Measurements from ENCODE around the gene DKK2.
"Not testable (repeated sequence)": the region's sequence is repeated elsewhere in the genome, so short reads cannot be mapped to it uniquely, and the experiment has no call there.

DKK2 gene

DNA sequence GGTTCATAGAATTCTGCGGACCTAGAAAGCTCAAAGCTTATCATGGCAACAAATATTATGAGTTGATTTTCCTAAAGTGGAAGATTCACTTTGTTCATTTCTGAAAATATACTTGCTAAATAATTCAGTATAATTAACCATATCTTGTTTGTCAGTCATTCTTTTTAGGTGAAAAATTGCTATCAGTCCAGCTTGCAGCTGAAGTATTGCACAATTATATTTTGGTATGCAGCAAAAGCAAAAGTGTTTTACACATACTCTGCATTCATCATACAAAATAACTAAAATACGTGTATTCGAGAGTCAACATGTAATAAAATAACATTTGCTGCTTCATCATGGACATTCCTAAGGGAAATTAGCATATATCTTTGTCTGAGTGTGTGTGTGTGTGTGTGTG, 24.8 kb downstream of the DKK2 start:
- DNase-seq = no peak

DNA sequence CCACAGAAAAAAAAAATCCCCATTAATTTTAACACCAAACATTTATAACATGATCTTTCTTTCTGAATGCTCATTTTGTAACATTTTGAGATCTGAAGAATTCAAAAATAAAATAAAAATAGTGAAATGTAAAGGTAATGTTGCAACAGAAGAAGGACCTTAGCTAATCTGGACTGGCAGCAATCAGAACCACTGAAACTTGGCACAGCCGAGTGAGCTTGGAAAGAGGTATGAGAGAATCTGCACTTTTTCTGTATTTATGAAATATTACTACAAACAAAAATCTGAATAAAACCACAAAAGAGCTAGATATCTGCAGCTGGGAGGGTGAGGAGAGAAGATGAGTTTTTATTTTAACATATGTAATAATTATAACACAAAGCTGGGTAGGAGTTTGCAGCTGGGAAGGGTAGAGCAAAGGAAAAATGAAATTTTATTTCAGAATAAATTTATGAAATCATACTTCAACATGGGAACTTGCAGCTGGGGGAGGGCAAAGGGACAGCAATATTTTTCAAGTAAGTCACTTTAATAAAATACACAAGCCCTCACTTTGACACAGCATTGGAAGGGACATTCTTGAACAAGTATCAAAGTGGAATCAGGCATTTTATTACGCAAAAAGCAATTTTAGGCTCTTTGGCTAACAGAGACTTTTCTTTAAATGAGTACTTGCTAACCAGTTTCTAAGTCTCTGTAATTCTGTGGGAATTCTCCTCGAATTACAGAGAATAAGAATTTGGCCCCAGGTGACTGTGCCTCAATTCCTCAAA, 26.7 kb downstream of the DKK2 start:
- no peak for DNase-seq

DNA sequence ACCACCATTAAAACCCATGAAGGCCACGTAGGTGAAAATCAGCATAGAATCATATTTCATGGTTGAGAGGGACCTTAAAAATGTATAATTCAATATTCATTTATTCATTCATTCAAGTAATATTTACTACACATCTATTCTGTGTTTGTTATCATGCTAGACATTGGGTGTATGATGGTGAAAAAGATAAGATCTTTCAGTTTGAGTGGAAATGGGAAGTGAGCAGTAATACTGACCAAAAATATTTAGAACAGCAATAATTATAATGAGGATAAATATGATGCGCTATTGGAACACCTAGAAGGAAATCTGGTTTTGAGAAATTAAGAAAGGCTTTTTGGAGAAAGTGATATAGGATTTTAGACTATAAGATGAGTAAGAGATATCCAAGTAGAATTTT, 28.0 kb downstream of the DKK2 start:
- no peak for DNase-seq

DNA sequence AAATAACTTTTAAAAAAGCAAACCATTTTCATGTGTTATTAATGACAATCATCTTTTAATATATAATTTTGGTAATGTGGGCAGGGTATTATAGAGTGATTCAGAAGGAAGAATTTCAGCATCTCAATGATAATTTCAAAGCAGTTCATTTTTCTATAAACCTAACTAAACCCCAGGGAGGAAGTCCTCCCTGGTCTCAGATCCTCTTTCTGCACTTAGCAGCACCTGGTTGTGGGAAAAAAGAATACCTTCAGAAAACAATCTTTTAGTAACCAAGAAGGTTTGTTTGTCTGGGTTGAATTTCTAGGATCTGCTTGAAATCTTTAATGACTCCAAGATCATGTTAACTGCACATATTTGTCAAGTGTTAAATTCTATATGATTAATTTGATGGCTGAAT, 29.9 kb downstream of the DKK2 start:
- no peak for DNase-seq

DNA sequence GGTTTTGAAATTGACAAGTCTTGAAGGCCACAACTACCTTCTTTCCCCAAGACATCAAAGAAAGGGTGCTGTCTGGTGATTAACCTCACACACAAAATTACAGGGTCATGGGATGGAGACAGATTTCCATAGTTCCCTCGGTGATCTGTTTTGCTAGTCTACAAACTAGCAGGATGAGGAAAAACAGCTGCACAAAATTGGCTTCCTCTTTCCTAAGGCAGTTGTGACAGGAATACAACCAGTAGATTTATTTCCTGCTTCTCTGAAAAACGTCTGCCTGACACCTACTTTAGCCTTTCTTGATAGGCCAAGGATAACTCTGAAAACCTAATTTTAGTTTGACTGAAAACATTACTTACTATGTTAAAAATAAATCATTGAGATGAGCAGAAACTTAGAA, 39.6 kb downstream of the DKK2 start:
- DNase-seq = no peak

DNA sequence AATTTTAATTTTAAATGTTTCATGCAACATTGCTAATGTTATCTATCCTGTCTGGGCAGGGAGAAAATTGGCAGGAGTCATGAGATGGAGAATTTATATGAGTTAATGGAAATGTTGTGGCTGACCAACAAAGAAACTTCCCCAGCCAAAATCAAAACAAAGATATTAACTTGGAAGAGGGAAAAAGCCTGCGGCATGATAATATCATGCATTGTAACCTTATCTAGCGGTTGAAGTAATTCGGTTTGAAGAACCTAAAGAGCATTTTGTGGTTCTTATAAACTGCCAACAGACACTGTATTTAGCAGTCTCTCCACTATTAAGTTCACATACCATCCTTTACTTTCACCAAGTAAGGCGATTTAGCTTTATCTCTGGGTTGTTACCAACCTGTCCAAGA, 42.3 kb downstream of the DKK2 start:
- no peak for DNase-seq

DNA sequence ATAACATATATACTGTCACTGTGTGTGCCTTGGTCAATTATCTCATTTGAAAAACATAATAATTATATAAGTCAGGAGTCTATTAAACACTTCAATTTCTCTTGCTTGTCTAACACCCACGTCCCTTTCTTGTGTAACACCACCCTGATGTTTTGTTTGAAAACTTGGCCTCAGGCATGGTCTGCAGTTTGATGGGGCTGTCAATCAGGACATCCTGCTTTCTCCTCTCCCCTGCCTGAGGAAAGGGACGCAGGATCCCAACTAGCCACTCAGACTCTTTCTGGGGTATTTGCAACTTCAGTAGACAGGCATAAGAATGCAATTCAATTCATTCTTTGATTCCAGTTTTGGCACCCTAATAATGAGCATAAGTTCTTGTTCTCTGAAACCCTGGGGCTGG, 48.8 kb downstream of the DKK2 start:
- DNase-seq = no peak

DNA sequence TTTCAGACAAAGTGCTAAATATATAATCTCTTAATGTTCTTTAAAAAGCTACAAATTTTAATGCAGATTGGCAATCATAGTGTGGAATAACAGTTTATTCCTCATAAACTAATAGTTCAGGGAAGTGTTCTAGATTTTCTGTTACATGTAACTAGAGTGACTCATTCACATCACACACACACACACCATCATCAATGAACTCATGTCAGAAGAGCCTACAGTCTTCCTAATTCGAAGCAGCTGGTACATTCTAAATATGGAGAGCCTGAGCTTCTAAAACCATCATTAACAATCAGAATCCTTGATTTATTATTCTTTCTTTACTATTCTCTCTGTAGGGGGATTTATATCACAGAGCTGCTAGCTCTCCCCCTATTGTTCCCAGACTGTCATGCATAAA, 49.6 kb downstream of the DKK2 start:
- no peak for DNase-seq

DNA sequence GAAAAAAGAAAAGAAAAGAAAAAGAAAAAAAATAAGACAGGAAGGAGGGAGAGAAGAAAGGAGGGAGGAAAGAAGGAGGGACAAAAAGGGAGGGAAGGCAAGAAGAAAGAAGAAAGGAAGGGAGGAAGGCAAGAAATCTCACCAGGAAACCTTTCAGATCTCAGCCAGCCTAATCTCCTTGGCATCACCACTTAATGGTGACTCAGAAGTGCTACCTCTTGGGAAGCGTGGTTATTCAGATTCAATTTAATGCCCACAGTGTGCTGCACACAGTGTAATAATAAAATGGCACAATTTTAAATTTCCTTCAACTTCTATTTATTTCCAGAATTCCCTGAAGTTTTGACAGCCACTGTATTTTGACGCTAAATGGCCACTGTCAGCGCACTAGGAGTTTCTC, 50.3 kb downstream of the DKK2 start:
- DNase-seq = no peak

DNA sequence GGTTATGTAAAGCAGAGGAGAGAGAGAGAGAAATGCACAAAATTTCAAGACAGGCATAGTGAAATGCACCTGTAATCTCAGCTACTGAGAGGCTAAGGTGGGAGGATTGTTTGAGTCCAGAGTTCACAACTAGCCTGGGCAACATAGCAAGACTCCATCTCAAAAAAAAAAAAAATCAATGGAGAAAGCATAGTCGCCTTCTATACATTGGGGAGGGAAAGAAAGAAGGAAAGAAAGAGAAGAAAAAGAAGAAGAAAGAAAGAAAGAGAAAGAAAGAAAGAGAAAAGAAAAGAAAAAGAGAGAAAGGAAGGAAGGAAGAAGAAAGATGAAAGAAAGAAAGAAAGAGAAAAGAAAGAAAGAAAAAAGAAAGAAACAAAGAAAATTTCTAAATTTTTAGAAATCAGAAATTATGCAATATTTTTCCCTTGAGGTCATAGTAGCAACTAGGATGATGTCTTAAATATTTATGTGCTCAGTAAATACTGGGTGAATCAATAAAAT, 53.4 kb downstream of the DKK2 start:
- no peak for DNase-seq

DNA sequence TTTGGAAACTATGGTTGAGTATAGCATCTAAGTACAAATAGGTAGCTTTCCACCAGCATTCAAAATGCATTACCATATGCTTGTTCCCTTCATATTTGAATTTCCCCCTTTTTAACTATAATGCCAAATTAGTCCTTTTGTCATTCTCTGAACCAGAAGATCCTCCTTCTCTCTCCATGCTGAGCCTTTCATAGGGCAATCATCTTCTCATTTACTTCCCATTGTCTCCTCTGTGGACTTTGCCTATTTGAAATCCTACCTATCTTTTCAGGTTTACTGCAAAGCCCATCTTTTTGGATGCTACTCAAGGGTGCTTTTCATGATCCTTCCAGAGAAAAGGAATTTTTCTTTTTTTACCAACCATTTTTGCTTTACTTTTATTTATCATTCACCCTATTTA, 54.7 kb downstream of the DKK2 start:
- DNase-seq = no peak

DNA sequence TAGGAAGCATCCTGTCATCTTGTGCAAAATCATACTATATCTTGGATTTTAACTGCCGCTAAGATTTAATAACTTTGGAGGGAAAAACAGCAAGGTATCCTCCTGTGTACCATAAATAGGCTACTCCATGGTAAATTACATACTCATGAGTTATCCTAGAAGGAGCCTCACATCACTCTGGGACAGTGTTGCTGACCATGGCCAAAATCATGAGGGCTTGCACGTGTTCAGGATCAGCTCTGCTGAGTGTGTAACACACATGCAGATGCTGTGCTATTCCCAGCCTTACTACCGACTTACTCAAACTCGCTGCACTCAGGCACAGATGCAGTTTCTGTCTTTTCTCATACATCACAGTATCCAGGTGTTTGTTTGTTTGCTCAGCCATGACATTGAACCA, 56.6 kb downstream of the DKK2 start:
- no peak for DNase-seq

DNA sequence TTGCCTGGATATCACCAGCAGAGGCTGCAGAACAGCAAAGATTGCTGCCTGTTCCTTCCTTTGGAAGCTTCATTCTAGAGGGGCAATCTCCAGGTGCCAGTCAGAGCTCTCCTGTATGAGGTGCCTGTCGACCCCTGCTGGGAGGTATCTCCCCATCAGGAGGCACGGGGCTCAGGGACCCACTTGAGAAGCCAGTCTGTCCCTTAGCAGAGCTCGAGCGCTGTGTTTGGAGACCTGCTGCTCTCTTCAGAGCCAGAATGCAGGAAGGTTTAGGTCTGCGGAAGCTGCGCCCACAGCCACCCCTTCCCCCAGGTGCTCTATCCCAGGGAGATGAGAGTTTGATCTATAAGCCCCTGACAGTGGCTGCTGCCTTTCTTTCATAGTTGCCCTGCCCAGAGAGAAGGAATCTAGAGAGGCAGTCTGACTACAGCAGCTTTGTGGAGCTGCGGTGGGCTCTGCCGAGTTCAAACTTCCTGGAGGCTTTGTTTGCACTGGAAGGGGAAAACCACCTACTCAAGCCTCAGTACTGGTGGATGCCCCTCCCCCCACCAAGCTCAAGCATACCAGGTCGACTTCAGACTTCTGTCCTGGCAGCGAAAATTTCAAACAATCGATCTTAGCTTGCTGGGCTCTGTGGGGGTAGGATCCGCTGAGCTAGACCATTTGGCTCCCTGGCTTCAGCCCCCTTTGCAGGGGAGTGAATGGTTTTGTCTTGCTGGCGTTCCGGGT, 57.9 kb downstream of the DKK2 start:
- no peak for DNase-seq

DNA sequence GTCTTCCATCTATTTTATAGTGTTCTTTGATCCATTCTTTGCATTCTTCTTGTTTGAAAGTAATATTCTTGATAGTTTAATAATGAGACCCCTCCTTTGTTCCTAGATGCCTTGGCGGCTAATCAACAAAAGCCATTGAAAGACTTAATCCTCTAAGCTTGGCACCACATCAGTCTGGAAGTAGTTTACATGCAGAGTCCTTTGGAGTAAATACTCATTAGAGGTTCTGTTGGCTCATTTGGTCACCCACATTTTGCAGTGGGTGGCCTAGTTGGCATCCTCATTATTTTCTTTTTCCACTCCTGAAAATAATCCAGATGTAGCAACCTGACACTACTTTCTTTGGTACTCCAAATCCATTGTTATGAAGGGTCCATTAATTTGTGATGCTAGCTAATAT, 64.5 kb downstream of the DKK2 start:
- DNase-seq = no peak

DNA sequence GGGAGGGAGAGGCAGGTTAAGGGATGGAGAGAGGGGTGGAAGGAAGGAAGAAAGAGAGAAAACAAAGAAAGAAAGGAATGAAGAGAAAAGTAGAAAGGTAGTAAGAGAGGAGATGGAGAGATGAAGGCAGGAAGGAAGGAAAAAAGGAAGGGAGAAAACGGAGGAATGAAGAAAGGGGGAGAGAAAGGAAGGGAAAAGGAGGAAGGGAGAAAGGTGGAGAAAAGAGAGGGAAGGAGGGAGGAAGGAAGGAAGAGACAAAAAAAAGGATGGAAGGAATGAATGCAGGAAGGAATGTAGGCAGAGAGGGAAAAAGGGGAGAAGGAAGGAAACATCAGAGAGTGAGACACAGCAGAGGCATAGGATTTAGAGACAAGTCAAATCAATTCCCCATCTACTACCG, 68.2 kb downstream of the DKK2 start:
- DNase-seq = no peak

DNA sequence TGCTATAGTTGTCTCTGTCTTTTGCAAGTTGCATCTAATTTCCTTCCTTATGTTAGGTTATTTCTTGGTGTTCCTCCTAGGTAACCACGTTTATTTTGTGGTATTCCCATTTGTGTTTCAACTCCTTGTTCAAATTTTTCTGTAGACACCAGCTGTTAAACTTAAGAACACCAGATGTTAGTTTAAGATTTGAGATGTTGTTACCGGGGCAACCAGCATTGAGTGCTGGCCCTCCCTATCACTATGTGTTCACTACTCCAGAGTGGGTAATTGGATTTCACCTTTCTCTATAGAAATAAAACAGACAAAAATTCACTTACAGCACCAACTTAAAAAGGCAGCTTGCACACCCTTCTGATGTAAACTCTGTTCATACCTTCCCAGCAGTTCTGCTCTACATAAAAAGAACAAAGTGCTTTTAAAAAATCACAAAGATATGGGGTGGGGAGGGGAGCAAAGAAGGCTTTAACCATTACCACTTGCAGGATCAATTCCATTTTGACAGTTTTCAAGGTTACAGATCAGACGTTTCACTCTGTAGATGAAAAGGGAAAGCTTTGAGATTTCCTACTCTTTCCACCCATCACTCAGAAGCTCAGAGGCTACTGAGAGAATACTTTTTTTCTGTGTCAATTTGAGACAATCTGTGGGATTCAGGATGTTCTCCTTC, 82.9 kb downstream of the DKK2 start:
- DNase-seq = no peak

DNA sequence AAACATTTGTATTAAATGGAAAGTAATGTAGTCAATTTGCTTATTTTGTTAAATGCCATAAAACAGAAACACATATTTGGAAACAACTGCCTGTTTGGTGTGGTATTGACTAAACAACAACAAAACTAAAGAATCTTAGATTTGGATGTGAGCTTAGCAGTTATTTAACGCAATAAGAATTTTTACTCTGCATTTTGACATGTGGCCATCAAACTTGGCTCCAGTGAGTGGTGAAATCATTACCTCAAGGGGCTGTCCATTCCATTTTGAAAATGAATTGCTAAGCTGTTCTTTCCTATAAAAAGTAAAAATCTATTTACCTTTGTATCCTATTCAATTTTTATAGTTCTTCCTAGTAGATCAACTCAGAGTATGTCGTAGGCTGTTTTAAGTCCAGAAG, 84.2 kb downstream of the DKK2 start:
- no peak for DNase-seq

DNA sequence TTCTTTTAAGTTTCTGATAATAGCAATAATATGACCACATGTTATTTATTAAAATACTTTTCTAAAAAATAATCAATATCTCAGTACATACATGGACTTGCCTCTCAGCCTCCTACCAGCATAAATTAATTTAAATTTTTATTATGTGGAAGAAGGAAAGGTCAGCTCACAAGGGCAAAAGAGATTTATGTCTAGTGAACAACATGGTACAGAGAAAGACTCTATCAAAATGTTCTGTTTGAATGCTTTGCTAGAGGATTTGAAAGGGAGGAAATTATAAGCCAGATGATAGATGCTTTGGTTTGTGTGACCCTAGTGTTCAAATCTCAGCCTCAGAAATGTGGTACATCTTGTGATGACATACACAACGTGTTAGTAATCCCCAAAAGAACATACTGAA, 94.3 kb downstream of the DKK2 start:
- no peak for DNase-seq

DNA sequence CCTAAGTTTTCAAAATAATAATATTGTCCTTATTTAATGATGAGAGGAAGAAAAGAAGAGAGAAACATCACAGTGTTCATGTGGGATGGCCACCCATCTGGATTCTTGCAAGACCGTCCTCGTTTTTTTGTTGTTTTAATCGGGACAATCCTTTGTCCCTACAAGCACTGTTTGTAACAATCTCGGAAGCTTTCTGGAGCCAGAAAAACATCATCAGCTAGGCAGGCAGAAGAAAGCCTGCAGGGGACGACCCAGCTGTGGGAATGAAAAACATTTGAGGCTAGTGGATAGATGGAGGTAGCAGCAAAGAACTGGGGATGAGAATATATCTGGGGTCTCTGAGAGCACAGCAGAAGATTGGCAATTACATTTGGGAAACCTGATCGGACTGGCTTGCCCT, 105.6 kb downstream of the DKK2 start:
- no peak for DNase-seq

DNA sequence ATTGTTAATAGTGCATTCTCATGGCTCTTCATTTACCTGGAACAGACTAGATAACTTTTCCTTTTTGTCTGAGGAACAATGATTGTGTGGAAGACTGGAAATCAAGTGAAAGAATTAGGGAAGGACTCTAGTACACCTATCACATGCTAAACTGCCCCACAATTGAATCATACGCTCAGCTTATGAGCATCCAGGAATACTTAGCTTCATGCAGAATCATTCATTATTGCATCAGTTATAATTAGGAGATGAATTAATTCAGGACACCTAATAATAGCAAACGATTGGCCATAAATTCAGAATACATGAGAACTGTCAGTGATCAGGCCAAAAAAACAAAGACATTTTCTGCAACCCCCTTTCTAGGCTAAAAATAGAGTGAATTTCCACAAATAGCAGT, 106.9 kb downstream of the DKK2 start:
- no peak for DNase-seq

DNA sequence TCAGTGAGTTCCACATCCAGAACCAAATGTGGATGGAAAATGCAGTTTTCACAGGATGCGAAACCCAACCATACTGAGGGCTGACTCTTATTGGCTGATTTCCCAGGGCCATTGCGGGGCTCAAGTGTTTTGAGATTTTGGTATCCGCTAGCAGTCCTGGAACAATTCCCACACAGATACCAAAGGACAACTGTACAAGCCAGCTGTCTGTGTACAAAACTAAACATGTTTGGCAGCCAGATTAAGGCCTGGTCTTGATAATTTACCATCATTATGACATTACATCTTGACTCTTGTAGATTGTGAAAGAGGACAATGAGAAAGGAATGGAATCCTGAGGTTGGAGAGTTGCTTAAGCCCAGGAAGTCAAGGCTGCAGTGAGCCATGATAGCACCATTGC, 121.9 kb downstream of the DKK2 start:
- DNase-seq = no peak

DNA sequence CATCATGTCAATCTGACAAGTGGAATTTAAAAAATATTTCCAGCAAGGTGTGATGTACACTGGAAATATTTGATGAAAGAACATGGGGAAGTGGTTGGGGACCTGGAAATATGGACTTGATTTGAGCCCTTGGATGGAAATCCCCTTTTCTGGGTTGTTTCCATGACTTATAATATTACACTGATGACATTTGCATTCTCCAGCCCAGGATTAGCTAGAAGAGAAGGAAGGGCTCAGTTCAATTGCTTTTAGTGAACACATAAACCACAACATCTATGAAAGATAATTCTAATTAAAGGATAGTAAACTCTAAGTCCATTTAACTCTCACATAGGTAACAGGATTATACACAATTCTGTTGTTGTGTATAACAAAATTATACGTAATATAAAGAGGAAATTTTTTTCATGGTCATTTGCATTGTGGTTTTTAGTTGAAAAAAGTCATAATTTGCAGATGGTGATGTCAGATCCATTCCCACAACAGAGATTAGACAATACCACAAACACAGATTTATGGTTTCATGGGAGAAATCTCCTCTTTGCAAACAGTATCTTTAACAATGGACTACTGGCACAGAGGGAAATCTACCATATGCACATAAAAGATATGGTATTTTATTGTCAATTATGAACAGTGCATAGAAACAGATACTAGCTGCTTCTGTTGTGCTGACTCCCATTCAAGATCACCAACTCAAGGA, 126.5 kb downstream of the DKK2 start:
- DNase-seq = no peak

DNA sequence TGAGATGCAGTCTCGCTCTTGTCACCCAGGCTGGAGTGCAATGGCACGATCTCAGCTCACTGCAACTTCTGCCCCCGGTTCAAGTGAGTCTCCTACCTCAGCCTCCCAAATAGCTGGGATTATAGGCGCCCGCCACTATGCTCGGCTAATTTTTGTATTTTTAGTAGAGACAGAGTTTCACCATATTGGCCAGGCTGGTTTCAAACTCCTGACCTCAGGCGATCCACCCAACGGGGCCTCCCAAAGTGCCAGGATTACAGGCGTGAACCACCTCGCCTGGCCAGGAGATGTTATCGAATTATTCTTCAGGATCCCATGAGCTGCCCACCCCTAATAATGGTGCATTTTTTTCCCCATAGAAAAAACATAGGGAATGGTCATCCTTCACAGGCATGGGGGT, 128.1 kb downstream of the DKK2 start:
- DNase-seq = not testable (repeated sequence)
